HEK293T (cell line): ENCODE measurements around the gene SPPL2A.

Experiments
- BHLHE40 ChIP-seq: fragments of 450-650 bp; IDR thresholded peaks from 2 replicates; pipeline ENCODE4 v1.6.1; 2016; ENCODE audit warnings: mild to moderate bottlenecking, moderate library complexity, borderline replicate concordance
- FOXK2 ChIP-seq: fragments of 450-650 bp; IDR thresholded peaks from 2 replicates; pipeline ENCODE4 v1.6.1; 2016; ENCODE audit warnings: mild to moderate bottlenecking
- FOXM1 ChIP-seq: fragments of 450-650 bp; IDR thresholded peaks from 2 replicates; pipeline ENCODE4 v1.6.1; 2017; ENCODE audit warnings: mild to moderate bottlenecking, borderline replicate concordance
- HDGF ChIP-seq: fragments of 450-650 bp; IDR thresholded peaks from 2 replicates; pipeline ENCODE4 v1.6.1; 2017; ENCODE audit warnings: antibody characterized with exemption, borderline replicate concordance
- LEF1 ChIP-seq: fragments of 450-650 bp; IDR thresholded peaks from 2 replicates; pipeline ENCODE4 v1.6.1; 2017; ENCODE audit warnings: mild to moderate bottlenecking, borderline replicate concordance
- NFRKB ChIP-seq: fragments of 450-650 bp; IDR thresholded peaks from 2 replicates; pipeline ENCODE4 v1.6.1; 2016; ENCODE audit warnings: mild to moderate bottlenecking, moderate library complexity
- SUZ12 ChIP-seq: fragments of 450-650 bp; IDR thresholded peaks from 2 replicates; pipeline ENCODE4 v1.6.1; 2016; ENCODE audit warnings: mild to moderate bottlenecking
- TARDBP ChIP-seq: fragments of 450-650 bp; IDR thresholded peaks from 2 replicates; pipeline ENCODE4 v1.6.1; 2016
- ZNF384 ChIP-seq: fragments of 450-650 bp; IDR thresholded peaks from 2 replicates; pipeline ENCODE4 v1.6.1; 2016

GRCh38 chr15:50751394-50751793 is 14.1 kb downstream of the SPPL2A start:
- no peak for TF ChIP-seq LEF1
- TF ChIP-seq NFRKB, result no peak
- no peak for TF ChIP-seq ZNF384
- no peak for TF ChIP-seq HDGF
- TF ChIP-seq SUZ12, result no peak
- TF ChIP-seq BHLHE40, result no peak
- no peak for TF ChIP-seq FOXK2
- TF ChIP-seq FOXM1, result no peak
- TF ChIP-seq TARDBP, result no peak
